H1 (cell line): Measurements from ENCODE around the gene ATG16L2. TPM values are rescaled to one million over a fixed set of nuclear protein-coding genes. Genes with fewer than 3 reads are reported as not detected.

Experiments
- ASH2L ChIP-seq: fragments of 200-600, 300-600 bp; sonication (generic); IDR thresholded peaks from one replicate; pipeline ENCODE4 v1.7.1; 2017; ENCODE audit warnings: low read length
- GABPA ChIP-seq: IDR thresholded peaks from 2 replicates; pipeline ENCODE4 v1.6.1; 2011; ENCODE audit warnings: mild to moderate bottlenecking, low read length, moderate library complexity, borderline replicate concordance; ENCODE audit not compliant: insufficient read depth
- GTF2F1 ChIP-seq: IDR thresholded peaks from 2 replicates; pipeline ENCODE4 v1.6.1; 2012; ENCODE audit warnings: low read depth, low read length, improper control_type of control experiment, borderline replicate concordance
- JUN ChIP-seq: IDR thresholded peaks from 2 replicates; pipeline ENCODE4 v1.6.1; 2011; ENCODE audit warnings: low read depth, mild to moderate bottlenecking, improper control_type of control experiment, low read length
- KDM4A ChIP-seq: IDR thresholded peaks from one replicate; pipeline ENCODE4 v1.7.1; 2012; ENCODE audit warnings: low read depth, mild to moderate bottlenecking, moderate library complexity, low read length, inconsistent platforms; ENCODE audit not compliant: severe bottlenecking
- SAP30 ChIP-seq: fragments of 300-600 bp; sonication (generic); IDR thresholded peaks from 2 replicates; pipeline ENCODE4 v1.7.1; 2012; ENCODE audit warnings: low read length, moderate library complexity, mild to moderate bottlenecking, inconsistent platforms; ENCODE audit not compliant: insufficient read depth, insufficient replicate concordance
- TBP ChIP-seq: IDR thresholded peaks from 2 replicates; pipeline ENCODE4 v1.6.1; 2011; ENCODE audit warnings: low read depth, low read length, improper control_type of control experiment
- TCF12 ChIP-seq: IDR thresholded peaks from 2 replicates; pipeline ENCODE4 v1.6.1; 2011; ENCODE audit warnings: low read depth, mild to moderate bottlenecking, low read length
- polyA plus RNA-seq, 7 experiments: library from polyadenylated mRNA; depleted of rRNA in 3 of 7; stranded (reverse) in 5 of 7; unstranded in 2 of 7; fragments of >200 nt in 5 of 7; fragments of 200-250 nt in 2 of 7; gene quantifications; 1 replicate in 5 of 7; 2 replicates in 1 of 7; 4 replicates in 1 of 7; pipeline versions ENCODE4 v1.2.1 to v1.2.3, GENCODE V29; 2011 to 2013; ENCODE audit warnings: missing spikeins in 2 of 7, mixed read lengths in 2 of 7
- total RNA-seq: library from RNA; stranded (reverse); fragmentation: NEBNext Ultra II Directional; extraction: Animal tissue kit (Norgen Biotek cat#: 25700); gene quantifications from 2 replicates; pipeline ENCODE4 v1.2.1, GENCODE V29; 2021
- TF ChIP-seq, protein P1 (sequence below): IDR thresholded peaks from 2 replicates; pipeline ENCODE4 v1.6.1; 2012; ENCODE audit warnings: inconsistent platforms

Gene ATG16L2
- total and polyA plus RNA-seq, 2 of the 8 experiments (the other 6 are each of a cell fraction or from before 2014, with no cell fraction given), result 11.0 to 18.5 TPM

DNA sequence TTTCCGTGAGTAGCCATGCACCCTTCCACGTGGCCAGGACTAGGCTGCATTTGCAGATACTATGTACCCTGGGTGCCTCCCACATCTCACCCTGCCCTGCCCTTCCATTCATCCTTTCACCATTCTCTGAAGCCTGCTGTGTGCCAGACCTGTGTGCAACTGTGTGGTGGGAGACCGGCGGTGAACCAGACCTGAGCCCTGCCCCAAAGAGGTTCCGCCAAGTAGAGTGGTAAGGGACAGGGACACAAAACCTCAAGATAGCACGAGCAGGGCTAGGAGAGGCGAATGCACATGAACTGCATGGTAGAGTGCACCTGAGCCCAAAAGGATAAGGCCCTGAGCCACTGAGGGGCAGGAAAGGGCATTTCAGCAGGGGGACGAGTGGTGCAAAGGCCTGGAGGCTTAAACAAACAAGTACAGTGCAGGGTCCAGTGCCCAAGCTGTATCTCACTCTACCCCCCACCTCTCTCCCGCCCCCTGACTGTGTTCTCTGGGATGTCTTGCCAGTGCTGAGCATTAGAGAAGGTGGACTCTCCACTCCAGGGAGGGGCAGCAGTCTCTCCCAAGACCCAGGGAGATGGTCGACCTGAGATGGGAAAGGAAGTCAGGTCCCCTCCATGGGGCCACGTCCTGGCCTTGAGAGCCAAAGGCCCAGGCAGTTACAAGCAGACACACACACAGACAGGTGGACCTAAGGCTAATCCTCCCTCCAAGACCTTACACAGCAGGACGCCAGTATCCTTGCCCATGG, 47.9 kb upstream of the ATG16L2 start (continued):
- TF ChIP-seq ASH2L (no peak), TCF12 (no peak), GABPA (no peak), TBP (no peak), JUN (no peak), KDM4A (no peak), GTF2F1 (no peak), SAP30 (no peak)
- TF ChIP-seq, protein P1, sequence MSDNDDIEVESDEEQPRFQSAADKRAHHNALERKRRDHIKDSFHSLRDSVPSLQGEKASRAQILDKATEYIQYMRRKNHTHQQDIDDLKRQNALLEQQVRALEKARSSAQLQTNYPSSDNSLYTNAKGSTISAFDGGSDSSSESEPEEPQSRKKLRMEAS, result no peak
